Adipose tissue (tissue), 3 donors: ENCODE data around the gene MTMR4. TPM values are rescaled to one million over a fixed set of nuclear protein-coding genes. Genes with fewer than 3 reads are reported as not detected.
"Not testable (repeated sequence)": the region's sequence is repeated elsewhere in the genome, so short reads cannot be mapped to it uniquely, and the experiment has no call there.

Experiments used
- H3K27ac ChIP-seq: one replicate; pipeline ENCODE4 v1.5.1; 2013; ENCODE audit warnings: low read depth, low read length
- WGBS, 3 donors: extraction: QIAGEN DNeasy Blood & Tissue Kit; methylation state at CpG; one replicate each; pipeline ENCODE4 v1.1.7; 2013; 5-methylcytosine and 5-hydroxymethylcytosine counted together
- polyA plus RNA-seq, 3 donors: library from polyadenylated mRNA; stranded (reverse); fragments of 200-250 nt; gene quantifications; one replicate each; pipeline ENCODE4 v1.2.3, GENCODE V29; 2013
- donor health status: healthy with polysubstance abuse.
- donor health status: Bipolar disorder and iron deficiency.
- donor health status: healthy.

MTMR4 gene
- 1 to 10 TPM; 8.1 to 9.4 (median 8.4) TPM for polyA plus RNA-seq

DNA sequence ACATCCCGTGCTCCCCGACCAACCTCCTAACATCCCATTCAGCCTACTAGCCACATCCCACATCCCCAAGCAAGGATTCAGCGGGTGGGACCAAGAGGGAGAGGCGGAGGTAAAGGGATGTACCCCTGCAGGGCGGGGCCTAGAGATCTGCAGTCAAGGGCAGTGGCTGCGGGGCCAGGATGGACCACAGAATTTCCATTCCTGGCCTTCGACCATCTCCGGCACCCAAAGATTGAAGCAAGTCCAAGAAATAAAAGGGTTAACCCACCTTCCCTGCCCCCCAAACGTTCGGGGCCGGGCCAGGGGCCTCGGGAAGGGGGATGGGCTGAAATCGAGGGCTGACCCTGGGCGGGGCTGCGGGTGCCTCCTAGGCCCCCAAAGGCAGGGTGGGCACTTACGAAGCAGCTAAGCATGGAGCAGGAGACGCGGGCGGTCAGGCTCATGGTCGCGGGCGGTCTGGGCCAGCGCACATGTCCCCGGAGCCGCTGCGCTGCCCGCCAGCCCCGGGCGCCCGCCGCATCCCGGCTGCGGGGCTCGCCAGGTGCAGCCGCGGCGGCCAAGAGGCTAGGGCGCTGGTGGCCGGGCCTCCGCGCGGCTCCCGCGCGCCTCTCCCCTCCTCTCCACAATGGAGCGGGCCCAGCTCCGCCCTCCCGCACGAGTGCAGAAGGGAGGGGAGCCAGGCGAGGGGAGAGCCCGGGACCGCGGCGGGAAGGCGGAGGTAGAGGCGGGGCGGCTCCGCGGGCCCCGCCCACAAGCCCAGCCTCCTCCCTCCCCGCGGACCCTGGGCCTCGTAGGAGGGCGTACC lies at the start of gene MTMR4:
TSS of gene MTMR4 (minus strand) at position 674 of the 805 bp plus-strand sequence. CDS start at position 443, 231 bp downstream.
- WGBS, 3 donors: 0 to 1% (median 1%) methylated on average over 48 to 60 of the region's 64 CpGs
- no peak within 1 kb of the TSS for H3K27ac ChIP-seq

DNA sequence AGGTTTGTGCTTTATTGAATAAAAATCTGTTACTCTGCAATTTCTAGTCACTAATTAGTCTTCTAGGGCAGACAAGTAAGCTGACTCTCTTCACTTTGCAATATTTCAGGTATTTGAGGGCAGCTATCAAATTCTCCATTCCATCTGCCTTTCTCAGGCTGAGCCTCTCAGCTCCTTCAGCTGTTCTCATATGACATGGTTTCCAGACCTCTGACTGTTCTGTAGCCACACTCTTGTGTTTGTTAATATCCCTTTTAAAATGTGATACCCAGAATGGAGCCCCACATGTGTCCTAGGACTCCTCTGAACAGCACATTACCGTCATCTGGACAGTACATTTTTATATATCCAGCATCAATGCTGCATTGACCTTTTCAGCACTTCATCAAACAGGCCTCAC lies 46.1 kb upstream of the MTMR4 start:
- 73 to 78% (median 77%) methylated on average over 1 of the region's 1 CpG for WGBS, 3 donors
- H3K27ac ChIP-seq: no peak overlapping the region

DNA sequence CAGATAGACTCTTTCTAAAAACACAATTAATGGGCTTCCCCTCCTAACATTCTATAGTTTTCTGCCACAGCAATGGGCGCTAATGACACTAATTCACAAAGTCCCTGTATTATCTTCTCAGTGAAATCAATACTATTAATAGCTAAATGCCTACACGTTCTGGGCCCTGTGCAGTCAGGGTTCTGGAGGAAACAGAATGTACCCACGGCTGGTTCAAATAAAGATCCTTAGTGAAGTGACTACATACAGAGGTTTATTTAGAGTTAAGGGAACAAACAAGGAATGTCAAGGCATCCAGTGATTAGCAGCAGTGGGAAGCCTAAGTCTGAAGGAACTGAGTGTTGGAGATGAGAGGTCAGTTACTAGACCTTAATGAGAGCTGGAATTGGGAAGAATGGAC lies 43.5 kb upstream of the MTMR4 start:
- H3K27ac ChIP-seq: no peak overlapping the region
- 65 to 78% (median 74%) methylated on average over 3 of the region's 3 CpGs for WGBS, 3 donors

DNA sequence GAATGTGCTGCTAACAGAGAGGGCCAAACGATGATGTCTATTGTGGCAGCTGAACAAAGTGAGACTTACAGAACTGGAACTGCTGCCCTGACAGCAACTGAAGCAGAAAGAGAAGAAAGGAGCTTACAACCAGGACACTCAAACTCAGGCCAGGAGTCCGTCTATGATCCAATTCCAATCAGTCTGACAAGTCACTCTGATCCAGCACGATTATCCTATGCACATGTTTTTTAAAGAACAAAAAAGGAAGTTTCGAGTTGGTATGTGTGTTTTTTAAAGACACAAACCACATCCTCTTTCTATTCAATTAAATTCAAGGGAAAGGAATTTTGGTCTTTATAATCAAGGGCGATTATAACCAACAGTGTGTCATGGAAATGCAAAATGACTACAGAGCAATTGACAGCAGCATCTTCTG lies 42.4 kb upstream of the MTMR4 start:
- 34 to 62% (median 34%) methylated on average over 5 of the region's 5 CpGs for WGBS, 3 donors
- no peak overlapping the region for H3K27ac ChIP-seq

DNA sequence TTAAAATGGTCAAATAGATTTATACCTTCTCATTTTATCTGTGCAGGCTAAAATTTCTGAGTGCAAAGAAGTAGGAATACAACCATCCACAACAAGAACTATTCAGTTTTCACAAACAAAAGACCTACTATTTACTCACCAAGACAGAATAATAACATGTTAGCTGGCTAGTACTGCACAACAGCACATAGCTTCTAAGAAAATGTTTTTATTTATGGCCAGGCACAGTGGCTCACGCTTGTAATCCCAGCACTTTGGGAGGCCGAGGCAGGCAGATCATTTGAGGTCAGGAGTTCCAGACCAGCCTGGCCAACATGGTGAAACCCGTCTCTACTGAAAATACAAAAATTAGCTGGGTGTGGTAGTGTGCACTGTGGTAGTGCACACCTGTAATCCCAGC lies 40.7 kb upstream of the MTMR4 start:
- H3K27ac ChIP-seq: not testable (repeated sequence)
- WGBS, 3 donors: 86 to 92% (median 90%) methylated on average over 3 of the region's 3 CpGs

DNA sequence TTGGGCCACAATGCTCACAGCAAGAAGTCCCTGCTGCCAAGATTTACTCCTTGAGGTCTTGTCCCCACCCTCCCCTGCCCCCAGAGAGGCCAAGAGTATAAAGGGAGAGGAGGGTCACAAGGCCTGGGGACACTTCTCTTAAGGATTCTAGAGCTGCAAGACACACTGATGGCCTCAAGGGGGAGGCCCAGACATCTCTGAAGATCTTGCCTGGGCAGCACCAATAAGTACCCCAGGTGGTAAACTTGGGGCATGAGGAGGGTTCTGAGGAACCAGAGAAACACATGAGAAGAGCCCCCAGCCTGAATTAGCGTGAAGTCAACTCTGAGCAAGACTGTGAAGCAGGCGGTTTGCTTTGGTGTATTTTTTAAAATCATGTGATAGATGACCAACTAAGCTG lies 26.8 kb upstream of the MTMR4 start:
- WGBS, 3 donors: 81 to 87% (median 84%) methylated on average over 2 of the region's 2 CpGs
- H3K27ac ChIP-seq: no peak overlapping the region

DNA sequence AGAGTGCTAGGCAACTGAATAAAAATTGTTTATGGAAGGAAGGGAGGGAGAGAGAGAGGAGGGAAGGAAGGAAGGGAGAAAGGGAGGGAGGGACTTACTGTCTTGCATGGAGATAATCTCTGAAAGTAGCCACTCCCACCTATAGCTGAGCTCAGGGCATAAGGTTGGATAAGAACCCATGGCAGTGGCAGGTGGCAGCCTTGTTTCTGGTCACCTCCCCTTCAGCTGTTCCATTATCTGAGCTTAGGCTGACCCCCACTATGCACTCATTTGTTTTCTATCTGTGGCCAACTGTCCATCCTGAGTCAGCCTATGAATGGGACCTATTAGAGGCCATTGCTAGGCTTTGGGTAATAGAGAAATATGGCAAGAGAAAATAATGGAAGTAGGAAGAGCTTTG lies 25.3 kb upstream of the MTMR4 start:
- no peak overlapping the region for H3K27ac ChIP-seq

DNA sequence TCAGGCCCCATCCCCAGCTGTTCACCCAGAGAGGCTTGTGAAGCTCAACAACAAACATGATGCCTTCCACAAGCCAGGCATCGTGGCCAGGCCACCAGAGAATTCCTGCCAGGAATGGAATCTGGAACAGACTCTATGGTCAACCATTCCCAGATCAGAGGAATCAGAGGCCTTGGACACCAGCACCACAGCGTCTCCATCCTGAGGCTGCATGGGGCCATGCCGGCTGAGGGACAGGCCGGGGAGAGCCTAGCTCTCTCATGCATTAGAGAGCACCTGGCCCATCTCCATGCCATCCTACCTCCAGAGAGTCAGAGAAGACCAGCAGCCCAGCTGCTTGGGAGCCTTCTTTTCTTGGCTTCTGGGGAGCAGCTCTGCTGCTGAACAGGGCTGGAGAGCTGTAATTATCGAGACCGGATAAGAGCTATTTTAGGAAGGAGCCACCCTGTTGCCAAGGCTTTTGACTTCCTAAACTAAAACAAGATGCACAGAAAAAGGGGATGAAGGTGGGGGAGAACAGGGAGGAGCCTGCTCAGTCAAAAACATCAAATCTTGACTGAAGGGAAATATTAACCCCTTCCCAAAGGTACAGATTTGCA lies 24.5 kb upstream of the MTMR4 start:
- no peak overlapping the region for H3K27ac ChIP-seq
- 54 to 74% (median 64%) methylated on average over 6 of the region's 6 CpGs for WGBS, 3 donors

DNA sequence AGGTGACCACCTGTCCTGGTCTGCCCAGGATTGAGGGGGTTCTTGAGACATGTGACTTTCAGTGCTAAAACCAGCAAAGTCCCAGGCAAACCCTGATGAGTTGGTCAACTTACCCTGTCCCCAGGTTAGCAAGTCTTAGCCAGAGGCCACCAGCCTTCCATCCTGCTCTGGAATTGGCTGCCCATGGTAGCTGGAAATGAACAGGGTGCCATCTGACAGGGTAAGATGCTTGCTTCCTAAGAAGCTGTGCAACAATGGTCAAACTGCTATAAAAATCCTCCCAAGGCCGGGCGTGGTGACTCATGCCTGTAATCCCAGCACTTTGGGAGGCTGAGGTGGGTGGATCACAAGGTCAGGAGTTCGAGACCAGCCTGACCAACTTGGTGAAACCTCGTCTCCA lies 22.8 kb upstream of the MTMR4 start:
- 82 to 89% (median 86%) methylated on average over 4 of the region's 4 CpGs for WGBS, 3 donors
- H3K27ac ChIP-seq: no peak overlapping the region

DNA sequence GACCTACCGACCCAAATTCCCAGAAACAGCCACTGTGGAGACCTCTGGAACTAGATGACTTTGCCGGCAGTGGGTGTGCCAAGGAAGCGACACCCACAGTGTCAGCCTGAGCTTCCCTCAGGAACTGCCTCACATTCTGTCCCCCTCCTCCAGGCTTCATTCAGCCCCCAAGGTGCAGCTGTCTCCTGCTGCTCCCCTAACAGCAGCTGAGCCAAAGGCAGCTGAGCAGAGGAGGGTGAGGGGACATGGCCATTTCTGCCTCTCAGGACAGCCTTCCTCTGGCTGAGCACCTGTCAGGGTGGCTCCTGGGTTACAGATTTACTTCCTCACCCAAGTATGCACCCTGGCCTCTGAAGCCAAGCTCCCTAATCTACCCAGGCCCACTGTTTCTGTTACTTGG lies 22.1 kb upstream of the MTMR4 start:
- WGBS, 3 donors: 73 to 93% (median 84%) methylated on average over 3 of the region's 3 CpGs
- H3K27ac ChIP-seq: no peak overlapping the region

DNA sequence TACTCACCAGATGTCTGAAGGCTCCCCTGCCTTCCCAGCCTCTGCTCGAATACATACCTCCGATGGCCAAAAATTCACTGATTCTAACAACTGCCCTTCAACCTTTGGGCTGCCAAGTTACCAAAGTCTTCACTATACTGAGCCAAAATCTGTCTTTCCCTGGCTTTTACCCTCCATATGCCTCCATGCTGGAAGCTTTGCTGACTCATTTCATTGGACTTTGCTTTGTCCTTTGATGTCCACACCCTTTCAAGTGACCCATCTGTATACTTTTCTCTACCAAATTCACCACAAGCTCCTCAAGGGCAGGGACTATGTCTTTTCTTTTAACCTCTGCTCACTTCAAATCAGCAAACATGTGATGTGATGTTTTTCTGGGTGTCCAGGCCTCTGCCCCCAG lies 21.0 kb upstream of the MTMR4 start:
- no peak overlapping the region for H3K27ac ChIP-seq
- 79 to 93% (median 84%) methylated on average over 2 of the region's 2 CpGs for WGBS, 3 donors

DNA sequence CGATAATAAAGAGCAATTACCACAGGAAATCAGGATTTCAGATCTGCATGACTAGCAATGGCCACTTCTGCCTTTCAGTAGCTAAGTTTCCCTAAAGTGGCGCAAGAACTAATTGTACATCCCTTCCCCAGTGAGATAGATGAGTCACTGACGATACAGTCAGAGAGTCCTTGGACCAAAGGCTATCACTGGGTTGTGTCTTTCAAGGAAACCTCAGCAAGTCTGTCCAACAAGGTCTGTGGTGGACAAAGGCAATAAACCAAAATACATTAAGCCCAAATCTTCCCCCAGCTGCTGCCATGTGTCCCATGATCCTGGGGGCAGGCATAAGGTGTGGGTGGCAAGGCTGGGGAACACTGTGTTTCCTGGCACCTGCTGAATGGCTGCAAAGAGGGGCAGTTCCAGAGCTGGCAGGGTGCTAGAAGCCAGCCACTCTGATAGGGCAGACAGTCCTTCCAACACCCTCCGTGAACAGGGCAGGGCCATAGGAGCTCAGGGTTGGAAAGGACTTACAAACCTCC lies 20.5 kb upstream of the MTMR4 start:
- H3K27ac ChIP-seq: no peak overlapping the region
- WGBS, 3 donors: 60 to 94% (median 67%) methylated on average over 4 of the region's 4 CpGs

DNA sequence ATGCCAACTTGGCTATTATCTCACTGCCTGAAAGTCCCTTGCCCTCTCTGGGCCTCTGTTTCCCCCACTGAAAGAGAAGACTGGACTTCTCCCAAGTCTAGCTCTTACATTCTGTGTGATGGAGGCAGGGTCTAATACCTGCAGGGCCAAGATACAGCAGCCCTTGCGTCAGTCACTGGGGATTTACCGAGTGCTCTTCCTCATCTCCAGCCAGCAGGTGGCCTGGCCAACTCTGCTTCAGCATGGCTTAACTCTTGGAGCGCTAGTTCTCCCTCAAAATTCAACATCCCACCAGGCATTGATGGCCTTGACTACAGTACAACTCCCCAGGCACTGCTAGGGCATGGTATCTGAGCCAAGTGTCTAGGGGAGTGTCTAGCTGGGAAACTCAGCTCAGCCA lies 19.9 kb upstream of the MTMR4 start:
- H3K27ac ChIP-seq: no peak overlapping the region
- WGBS, 3 donors: 53 to 77% (median 70%) methylated on average over 3 of the region's 3 CpGs

DNA sequence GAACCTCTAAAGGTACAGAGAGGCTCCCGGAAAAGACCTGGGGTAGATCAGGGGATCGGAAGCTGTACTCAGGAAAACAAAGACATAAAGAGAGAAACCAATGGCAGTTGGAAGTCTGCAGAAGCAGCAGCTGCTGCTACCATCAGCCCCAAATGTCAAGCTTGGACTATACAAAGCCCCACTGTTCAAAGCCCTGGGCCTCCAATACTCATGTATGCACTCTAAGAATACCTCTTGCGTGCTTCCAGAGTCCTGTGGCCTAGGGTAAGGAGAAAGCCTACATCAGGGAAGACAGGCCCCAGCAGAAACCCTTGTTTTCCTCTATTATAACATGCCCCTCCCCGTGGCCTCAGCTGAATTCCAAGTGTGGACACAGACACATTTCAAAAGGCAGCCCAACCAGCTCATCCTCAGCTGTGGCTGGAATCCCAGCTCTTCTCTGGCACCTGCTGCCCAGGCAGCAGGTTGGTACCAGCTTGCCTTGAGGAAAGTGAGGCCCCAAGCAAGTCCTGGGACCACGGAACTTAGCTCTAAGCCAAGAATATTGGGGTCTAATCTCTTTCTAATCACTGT lies 19.3 kb upstream of the MTMR4 start:
- no peak overlapping the region for H3K27ac ChIP-seq
- WGBS, 3 donors: 94 to 99% (median 97%) methylated on average over 5 of the region's 5 CpGs

DNA sequence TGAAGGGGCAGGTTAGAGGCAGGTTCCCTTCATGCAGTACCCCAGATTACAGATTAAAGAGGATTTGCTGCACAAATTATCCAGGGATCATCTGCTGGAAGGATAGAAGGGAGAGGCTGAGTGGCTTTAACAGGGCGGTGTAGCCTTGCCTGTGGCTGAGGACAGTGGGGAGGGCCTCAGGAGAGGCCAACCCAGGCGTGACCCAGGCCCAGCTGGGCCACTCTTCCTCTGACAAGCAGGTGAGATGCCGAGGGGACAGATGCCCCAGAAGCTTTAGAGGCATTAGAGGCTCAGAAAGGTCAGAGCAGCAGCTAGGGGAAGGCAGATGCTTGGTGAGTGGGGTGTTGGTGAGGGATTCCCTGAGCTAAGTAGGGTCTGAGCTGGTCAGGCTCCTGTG lies 18.1 kb upstream of the MTMR4 start:
- 57 to 69% (median 62%) methylated on average over 3 of the region's 3 CpGs for WGBS, 3 donors
- no peak overlapping the region for H3K27ac ChIP-seq

DNA sequence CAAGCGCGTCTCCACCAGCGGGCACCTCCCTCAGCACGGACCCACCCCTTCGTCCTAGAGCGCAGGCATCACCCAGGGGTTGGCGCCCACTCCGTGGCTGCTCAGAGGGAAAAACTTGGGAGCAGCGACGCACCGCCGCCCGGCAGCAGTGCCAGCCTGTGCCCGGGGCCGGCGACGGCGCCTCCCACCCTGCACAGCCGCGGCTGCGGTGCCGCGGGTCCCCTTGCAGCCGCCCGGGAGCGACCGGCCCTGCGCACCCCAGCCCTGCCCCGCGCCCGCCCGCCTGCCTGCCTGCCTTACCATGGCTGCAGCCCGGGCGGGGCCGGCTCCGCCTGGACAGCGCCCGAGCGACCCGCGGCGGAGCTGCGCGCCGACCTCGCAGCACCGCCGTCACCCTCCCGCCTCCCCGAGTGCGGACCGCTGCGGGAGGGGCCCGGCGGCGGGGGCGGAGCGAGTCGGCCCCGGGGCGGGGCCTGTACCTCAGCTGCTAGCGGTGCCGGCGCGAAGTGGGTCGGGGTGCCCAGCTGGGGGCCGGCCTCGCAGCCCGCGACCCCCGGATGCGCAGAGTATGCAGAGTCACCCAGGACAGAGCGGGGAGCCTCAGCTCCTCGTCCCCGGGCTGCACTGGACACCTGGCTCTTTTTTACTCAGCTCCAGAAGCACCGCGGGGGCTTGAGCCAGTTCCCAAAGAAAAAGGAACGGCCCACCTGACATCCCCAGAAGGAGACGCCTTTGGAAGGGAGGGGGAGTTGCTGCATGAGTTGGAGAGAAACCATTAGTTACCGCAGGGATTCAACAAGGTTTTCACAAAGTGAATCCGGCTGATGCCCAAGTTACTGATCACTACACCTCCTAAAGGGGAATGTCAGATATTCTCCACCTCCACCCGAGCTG lies 17.5 kb upstream of the MTMR4 start:
- H3K27ac ChIP-seq: no peak overlapping the region
- 2 to 3% (median 3%) methylated on average over 63 to 81 of the region's 82 CpGs for WGBS, 3 donors

DNA sequence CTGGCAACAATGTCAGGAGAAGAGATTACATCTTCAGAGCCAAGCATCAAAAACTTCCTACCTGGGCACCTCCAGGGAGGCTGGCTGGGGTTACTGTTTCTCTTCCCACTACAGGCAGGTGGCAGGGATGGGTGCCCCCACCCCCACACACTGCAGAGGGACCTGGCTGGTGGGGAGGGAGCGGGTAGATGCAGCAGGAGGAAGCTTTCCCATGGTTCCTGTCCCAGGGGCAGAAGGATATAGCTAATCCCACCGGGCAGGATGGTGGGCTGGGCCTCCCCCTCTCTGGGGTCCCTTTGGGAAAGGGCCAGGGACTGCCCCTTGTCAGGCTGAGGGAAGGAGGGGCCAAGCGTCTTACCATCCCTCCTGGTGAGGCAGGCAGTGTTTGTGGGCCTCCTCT lies 16.7 kb upstream of the MTMR4 start:
- H3K27ac ChIP-seq: no peak overlapping the region
- WGBS, 3 donors: 39 to 61% (median 57%) methylated on average over 3 of the region's 3 CpGs

DNA sequence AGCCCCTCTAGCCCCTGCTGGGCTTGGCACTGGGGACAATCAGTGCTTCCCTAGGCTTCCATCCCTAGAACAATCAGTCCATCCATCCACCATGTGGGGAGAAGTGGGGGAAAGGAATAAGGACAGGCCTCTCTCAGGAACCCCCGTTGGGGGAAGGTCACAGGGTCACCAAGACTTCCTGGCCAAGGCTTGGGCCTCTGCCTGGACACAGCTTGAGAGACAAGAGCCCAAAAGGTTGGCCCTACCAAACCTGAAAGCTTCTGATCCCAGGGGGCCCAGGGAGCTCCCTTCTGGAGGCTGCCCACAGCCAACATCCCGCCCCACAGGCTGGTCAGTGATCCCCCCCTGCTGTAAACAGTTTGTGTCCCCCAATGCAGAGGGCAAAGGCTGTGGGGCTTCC lies 16.2 kb upstream of the MTMR4 start:
- H3K27ac ChIP-seq: no peak overlapping the region
- 60 to 87% (median 60%) methylated on average over 2 of the region's 2 CpGs for WGBS, 3 donors

DNA sequence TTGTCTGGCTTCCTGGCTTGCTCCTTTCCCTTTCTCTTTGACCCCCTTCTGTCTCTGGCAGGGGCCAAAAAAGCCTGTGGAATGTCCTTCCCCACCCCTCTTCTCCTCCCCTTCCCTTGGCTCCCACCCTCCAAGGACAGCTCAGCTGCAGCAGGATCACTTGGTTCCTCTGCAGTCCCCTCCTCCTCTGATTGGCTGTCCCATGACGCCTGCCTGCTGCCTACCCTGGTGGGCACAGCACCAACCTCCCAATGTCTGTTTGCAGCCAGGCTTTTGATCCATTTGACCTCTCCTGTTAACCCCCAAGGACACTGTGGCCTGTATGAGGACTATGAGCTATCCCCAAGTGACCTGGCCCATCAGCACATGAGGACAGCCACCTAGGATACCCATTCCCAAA lies 14.8 kb upstream of the MTMR4 start:
- H3K27ac ChIP-seq: no peak overlapping the region
- WGBS, 3 donors: 50 to 67% (median 54%) methylated on average over 1 of the region's 1 CpG
